C4-2B (cell line): Measurements from ENCODE around the gene APH1B.

Experiments
- H3K27ac ChIP-seq: fragments of 450-650 bp; 2 replicates; pipeline ENCODE4 v1.5.1; 2017
- CTCF ChIP-seq: fragments of 450-650 bp; conservative IDR thresholded peaks from 2 replicates; pipeline ENCODE4 v1.5.1; 2017; ENCODE audit warnings: mild to moderate bottlenecking
- ZFX ChIP-seq: fragments of 450-650 bp; IDR thresholded peaks from 2 replicates; pipeline ENCODE4 v1.6.1; 2017

APH1B gene

GRCh38 chr15:63243776-63244175 lies 33.6 kb upstream of the APH1B start:
- TF ChIP-seq ZFX (no peak), CTCF (no peak)
- H3K27ac ChIP-seq = no peak overlapping the region

- TF ChIP-seq CTCF (no peak), ZFX (no peak)
- no peak overlapping the region for H3K27ac ChIP-seq
These were observed 33.0 kb upstream of the APH1B start for GRCh38 chr15:63244399-63244798.

GRCh38 chr15:63244976-63245645 lies 32.3 kb upstream of the APH1B start:
- no peak for TF ChIP-seq CTCF
- TF ChIP-seq ZFX = no peak
- H3K27ac ChIP-seq = no peak overlapping the region

GRCh38 chr15:63246691-63247469 lies 30.5 kb upstream of the APH1B start:
- TF ChIP-seq ZFX = no peak
- TF ChIP-seq CTCF = no peak
- no peak overlapping the region for H3K27ac ChIP-seq

- H3K27ac ChIP-seq = no peak overlapping the region
- TF ChIP-seq CTCF = no peak
These were observed 27.0 kb upstream of the APH1B start for GRCh38 chr15:63250312-63250965.

GRCh38 chr15:63251701-63252100 lies 25.7 kb upstream of the APH1B start:
- H3K27ac ChIP-seq = no peak overlapping the region
- TF ChIP-seq ZFX = no peak
- TF ChIP-seq CTCF = no peak

GRCh38 chr15:63252292-63252691 lies 25.1 kb upstream of the APH1B start:
- no peak for TF ChIP-seq ZFX
- TF ChIP-seq CTCF = no peak
- H3K27ac ChIP-seq = no peak overlapping the region
